GM10248 (cell line): Measurements from ENCODE around the gene RNU1-4.
"Not testable (repeated sequence)": the region's sequence is repeated elsewhere in the genome, so short reads cannot be mapped to it uniquely, and the experiment has no call there.

ENCODE experiments used
- CTCF ChIA-PET: fragments of 300-600 bp; sonication (Branson Sonifier 250); formaldehyde crosslinking; extraction: SDS; loops from one replicate; lab custom pipeline; 2021; ENCODE audit warnings: antibody characterized with exemption; lab: Yijun Ruan, JAX
- POLR2A ChIA-PET: fragments of 350-650 bp; sonication (Branson Sonifier 250); formaldehyde crosslinking; extraction: SDS; loops from one replicate; lab custom pipeline; 2020; ENCODE audit warnings: antibody characterized with exemption; lab: Yijun Ruan, JAX
- DNase-seq: peaks from one replicate; pipeline ENCODE4 v3.0.0; 2012; ENCODE audit errors: extremely low spot score

Gene RNU1-4

GRCh38 chr1:16773723-16774122 is 33.4 kb downstream of the RNU1-4 start:
- DNase-seq, POLR2A ChIA-PET, CTCF ChIA-PET: not testable (repeated sequence)

GRCh38 chr1:16774773-16775172 is 34.5 kb downstream of the RNU1-4 start:
- POLR2A ChIA-PET, CTCF ChIA-PET, DNase-seq: not testable (repeated sequence)

DNA sequence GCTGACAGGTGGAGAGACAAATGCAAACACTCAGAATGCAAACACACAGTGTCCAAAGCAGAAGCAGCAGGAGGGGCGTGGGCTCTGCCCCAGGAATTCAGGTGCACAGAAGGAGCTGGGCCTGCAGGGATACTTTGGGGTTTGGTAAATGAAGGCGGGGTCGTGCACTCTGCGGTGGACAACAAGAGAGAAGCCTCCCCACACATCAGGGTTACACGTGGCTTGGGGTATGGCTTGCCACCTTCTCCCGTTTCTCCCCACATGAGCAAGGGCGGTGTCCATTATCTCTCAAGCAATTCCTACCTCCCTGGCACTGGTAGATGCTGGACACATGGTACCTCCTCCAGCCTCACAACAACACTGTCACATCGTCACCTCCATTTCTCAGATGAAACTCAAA is 35.0 kb downstream of the RNU1-4 start:
- POLR2A ChIA-PET, DNase-seq, CTCF ChIA-PET: not testable (repeated sequence)

DNA sequence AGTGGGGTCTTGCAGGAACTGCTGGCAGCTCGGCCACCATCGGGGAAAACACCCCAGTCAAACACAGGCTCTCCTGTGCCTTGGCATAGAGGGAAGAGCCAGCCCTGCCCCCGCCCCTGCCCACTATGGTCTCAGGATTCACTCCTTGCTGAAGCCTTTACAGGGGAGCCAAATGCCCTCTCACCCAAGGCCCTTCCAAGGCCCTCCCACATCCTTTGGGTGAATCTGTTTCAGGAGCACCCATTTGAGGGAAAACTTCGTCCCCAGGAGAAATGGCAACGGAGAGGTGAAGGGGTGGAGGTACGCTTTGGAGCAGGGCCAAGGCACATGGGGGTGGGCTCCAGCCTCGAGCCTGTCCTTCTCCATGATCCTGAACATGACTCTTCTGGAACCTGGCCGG is 35.9 kb downstream of the RNU1-4 start:
- POLR2A ChIA-PET, DNase-seq, CTCF ChIA-PET: not testable (repeated sequence)

GRCh38 chr1:16776835-16777234 is 36.5 kb downstream of the RNU1-4 start:
- POLR2A ChIA-PET, CTCF ChIA-PET, DNase-seq: not testable (repeated sequence)

- CTCF ChIA-PET, POLR2A ChIA-PET, DNase-seq: not testable (repeated sequence)
Observed at GRCh38 chr1:16777821-16778220, 37.5 kb downstream of the RNU1-4 start.

DNA sequence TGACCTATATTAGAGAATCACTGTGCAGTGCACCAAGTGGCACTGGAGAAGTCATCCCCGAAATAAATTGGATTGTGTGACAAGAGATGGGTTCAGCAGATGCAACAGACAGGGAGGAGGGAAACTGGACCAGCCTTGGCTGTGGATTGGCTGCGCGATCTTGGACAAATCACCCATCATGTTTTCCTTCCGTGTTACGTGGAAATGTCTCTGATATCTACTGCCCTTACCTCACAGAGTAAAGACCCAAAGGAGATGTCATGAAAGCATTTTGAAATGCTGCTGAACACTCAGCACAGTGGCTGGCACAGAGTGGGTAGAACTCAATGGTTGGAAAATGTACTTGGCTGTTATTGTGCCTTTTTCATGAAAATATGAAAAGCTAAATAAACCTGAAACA is 39.2 kb downstream of the RNU1-4 start:
- DNase-seq, POLR2A ChIA-PET, CTCF ChIA-PET: not testable (repeated sequence)

DNA sequence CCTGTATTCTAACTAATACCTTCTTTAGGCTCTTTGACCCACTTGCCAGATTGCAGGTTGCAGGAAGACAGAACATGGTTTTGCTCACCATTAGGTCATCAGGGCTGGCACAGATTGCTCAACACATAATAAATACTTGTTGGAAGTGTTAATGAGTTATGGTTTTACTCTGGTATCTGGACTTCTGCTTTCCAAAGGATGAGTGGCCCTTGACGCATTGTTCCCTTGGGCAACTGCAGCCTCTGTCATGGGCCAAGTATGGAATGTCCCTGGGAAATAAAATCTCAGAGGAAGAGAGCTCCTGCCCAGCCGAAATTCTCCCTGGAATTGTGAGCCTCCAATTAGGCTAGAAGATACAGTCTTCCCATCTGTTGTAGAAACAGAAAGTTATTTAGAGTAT is 40.7 kb downstream of the RNU1-4 start:
- POLR2A ChIA-PET = not testable (repeated sequence)

DNA sequence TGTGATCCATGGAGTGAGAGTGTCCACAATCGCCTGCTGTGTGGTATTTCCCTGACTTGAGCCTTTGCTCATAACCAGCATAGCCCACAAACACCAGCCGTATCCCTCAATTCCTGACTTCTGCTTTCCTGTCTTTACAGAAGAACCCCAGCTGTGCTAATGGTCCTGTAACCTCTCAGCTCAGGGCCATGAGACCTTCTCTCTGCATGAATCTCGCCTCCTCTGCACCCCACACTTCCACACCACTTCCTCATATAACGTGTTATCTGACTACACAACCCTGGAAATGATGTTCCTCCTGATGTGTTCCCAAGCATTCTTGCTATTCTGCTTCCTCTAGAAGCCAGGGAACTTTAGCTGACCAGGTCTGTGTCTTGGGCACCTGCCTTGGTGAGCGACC is 41.3 kb downstream of the RNU1-4 start:
- DNase-seq, CTCF ChIA-PET, POLR2A ChIA-PET: not testable (repeated sequence)

More for the DNA sequence above, 40.7 kb downstream of the RNU1-4 start:
- DNase-seq, CTCF ChIA-PET: not testable (repeated sequence)

- DNase-seq, CTCF ChIA-PET, POLR2A ChIA-PET: not testable (repeated sequence)
Observed at GRCh38 chr1:16784955-16785354, 44.6 kb downstream of the RNU1-4 start.

DNA sequence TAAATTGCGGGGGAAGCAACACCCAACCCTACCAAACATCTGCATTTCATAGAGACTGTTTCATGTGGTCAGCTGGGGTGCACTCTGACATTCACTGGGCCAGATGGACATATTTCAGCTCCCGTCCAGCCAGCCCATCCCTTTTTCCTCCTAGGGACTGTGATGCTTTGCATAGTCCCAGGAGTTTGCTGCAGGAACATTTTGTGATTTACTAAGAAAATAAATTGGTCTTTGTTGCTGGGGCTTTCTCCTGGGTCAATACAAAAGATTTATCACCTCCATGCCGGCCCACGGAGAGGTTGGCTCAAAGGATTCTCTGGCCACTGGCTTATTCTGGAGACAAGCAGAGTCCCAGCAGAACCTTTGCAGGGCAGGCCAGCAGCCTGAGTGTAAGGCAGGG is 46.0 kb downstream of the RNU1-4 start:
- CTCF ChIA-PET, POLR2A ChIA-PET, DNase-seq: not testable (repeated sequence)

GRCh38 chr1:16787175-16787574 is 46.9 kb downstream of the RNU1-4 start:
- POLR2A ChIA-PET, CTCF ChIA-PET, DNase-seq: not testable (repeated sequence)

GRCh38 chr1:16787711-16788110 is 47.4 kb downstream of the RNU1-4 start:
- CTCF ChIA-PET, POLR2A ChIA-PET, DNase-seq: not testable (repeated sequence)
